Forelimb muscle (tissue), 1 donor: Measurements from ENCODE around the gene RAB11FIP4. TPM values are rescaled to one million over a fixed set of nuclear protein-coding genes. Genes with fewer than 3 reads are reported as not detected.

ENCODE experiments used
- DNase-seq: peaks from one replicate; pipeline ENCODE4 v3.0.0-alpha.2; 2013; ENCODE audit warnings: low read depth
- polyA plus RNA-seq: library from polyadenylated mRNA; unstranded; fragments of 120-200 nt; gene quantifications from one replicate; pipeline ENCODE4 v1.2.1, GENCODE V29; 2013; ENCODE audit not compliant: insufficient read length

RAB11FIP4 gene
- polyA plus RNA-seq, 1 donor = 0.46 TPM

GRCh38 chr17:31541559-31541958, 150.1 kb downstream of the RAB11FIP4 start:
- DNase-seq = no peak

GRCh38 chr17:31544186-31544585, 152.7 kb downstream of the RAB11FIP4 start:
- no peak for DNase-seq

DNA sequence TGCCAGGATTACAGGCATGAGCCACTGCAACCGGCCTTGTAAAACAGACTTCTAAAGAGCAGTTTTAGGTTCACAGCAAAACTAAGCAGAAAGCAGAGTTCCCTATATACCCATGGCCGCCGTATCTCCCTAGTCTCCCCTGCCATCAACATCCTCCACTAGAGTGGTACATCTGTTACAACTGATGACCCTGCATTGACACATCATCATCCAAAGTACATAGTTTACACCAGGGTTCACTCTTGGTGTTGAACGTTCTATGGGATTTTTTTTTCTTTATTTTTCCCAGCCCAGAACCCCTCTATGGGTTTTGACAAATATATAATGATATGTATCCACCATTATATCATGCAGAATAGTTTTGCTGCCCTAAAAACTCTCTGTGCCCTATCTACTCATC, 155.2 kb downstream of the RAB11FIP4 start:
- DNase-seq = no peak

DNA sequence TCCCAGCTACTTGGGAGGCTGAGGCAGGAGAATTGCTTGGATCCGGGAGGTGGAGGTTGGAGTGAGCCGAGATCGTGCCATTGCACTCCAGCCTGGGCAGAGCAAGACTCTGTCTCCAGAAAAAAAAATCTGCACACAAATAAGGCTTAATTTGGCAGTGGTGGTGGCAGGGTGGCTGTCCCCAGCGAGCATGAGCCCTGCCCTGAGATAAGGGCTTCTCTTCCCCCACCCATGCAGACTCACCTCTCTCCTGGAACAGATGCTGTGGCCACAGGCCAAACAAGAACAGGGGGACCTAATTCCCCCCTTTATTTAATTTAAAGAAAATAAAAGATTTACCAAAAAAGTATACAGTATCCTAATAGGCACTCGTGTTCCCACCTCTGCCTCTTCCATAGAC, 157.2 kb downstream of the RAB11FIP4 start:
- no peak for DNase-seq

GRCh38 chr17:31549121-31549524, 157.6 kb downstream of the RAB11FIP4 start:
- DNase-seq = no peak

DNA sequence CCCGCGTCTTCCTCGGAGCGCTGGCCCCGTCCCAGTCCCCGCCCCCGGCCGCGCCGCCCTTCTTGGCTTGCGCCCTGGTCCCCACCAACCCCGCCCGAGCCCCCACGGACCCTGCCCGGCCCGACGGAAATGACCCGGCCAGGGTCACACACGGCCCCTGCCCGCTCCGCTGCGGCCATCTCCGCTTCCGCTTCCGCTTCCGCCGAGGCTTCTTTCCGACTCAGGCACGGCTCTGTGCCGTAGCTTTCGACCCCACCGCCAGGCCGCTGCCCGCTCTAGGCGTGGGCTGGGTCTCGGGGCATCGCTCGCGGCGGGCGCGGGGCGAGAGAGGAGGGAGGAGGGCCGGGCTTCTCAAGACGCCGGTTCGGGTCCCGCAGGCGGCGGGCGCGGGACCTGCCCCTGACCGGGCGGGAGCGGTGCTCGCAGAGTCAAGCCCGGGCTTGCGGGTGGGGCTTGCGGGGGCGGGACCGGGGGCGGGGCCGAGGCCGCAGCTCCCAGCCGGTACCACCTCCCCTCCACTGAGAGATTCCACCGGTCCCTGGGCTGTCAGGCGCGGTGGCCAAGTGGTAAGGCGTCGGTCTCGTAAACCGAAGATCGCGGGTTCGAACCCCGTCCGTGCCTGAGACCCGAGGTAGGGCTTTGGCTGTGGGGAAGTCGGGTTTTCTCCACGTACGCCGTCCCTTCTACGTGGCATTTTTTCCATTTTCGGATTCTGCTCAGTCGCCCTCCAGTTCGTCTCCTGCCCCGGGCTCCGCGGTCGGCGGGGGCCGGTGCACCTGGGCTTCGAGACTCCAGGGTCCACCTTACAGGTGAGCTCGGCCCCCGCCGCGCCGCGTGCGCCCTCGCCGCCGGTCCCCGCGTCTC, 158.3 kb downstream of the RAB11FIP4 start:
- peak; percentile 74 for DNase-seq

DNA sequence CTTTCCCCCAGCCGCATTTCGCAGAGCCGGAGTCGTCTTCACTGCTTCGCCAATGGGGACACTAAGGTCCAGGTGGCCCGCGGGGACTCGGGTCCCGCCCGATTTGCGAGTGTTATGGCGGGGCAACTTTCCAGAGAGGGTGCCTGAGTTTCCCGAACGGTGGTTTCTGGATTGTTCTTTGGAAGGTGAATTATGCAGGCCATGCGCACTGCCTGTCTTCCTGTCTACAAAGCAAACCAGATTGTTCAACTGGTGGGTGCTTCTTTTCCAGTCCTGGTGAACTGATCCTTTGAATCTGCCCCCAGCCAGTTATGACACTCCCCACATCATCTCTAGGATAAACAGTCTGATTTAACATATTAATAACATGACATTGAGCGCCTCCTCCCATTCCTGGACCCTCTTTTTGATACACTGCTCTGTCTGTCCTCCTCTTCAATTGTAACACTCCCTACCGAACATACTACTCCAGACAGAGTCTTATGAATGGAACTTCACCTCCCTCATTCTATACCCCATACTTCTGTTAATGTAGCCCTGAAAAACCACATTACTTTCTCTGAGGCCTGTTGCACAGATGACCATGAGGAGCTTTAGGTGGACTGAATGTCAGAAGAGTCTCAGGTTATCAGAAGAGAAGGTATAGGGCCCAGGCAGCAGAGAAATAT, 159.0 kb downstream of the RAB11FIP4 start:
- DNase-seq = no peak

GRCh38 chr17:31552568-31552967, 161.1 kb downstream of the RAB11FIP4 start:
- DNase-seq = no peak

DNA sequence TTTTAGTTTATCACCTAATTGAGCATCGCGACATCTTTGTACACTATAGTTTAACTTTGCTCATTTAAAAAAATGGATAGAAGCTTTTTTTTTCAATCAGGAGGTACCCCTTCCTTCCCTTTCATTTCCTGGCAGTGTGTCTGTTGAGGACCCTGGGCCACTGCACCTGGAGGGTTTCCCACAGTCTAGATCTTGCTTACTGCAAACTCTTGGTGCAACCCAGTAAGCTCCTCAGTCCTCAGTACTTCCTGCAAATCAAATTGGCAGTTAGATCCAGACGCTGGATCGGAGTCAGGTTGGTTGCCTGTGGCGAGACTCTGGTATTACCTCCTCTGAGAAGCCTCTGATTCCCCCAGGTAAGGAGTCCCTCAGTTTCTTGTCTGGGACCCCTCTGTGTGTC, 162.0 kb downstream of the RAB11FIP4 start:
- no peak for DNase-seq

DNA sequence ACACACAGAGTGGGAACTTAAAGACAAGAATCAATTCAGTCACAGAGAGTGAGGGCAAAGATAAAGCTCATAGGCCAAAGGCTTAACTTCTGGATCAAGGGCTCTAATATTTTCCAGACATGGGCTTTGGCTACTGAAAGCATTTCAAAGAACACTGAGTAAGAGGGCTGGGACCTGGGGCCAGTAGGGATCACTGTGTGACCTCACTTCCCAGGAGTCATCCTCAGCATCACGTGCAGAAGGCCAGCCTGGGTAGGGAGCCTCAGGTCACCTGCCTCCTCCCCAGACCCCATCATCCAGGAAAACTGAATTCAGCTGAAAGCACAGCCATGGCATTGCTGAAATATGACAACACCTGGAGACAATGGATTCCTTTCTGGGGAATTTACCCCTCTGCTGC, 163.5 kb downstream of the RAB11FIP4 start:
- no peak for DNase-seq

- DNase-seq = no peak
Observed at GRCh38 chr17:31556969-31557645, 165.6 kb downstream of the RAB11FIP4 start.

DNA sequence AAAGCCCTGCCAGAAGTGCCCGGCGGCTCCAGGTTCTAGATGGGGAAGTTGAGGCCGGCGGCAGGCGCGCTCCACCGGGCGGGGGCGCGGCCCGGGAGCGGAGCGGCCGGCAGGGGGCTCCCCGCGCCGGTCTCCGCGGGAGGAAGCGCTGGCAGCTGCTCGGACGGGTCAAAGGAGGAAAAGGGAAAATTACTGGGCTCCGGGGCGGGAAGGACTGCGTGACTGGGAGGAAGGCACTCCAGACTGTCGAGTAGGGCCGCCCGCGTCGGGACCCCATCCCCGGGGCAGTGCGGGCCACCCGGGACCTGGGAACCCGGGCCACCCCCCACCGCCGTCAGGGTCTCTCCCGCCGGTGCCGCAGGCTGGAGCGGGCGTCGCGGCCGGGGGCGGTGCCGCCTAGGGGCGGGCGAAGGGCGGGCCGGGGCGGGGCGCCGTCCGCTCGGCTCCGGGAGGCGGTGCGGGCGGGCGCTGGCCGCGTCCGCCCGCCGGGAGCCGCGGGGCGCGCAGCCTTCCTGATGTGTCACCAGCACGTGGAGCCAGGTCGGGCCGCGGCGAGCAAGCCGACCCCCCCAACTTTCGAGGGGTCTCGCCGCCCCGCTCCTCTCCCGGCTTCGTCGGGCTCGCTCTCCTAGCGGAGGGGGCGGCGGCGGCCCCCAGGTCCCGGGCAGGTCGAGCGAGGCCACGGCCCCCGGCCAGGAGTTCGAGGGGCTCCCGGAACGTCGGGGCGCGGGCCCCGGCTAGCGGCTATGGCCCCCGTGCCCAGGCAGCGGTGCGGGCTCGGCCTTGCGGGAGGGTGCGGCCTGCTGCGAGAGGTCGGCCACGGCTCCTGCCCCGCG, 167.5 kb downstream of the RAB11FIP4 start:
- DNase-seq = no peak

DNA sequence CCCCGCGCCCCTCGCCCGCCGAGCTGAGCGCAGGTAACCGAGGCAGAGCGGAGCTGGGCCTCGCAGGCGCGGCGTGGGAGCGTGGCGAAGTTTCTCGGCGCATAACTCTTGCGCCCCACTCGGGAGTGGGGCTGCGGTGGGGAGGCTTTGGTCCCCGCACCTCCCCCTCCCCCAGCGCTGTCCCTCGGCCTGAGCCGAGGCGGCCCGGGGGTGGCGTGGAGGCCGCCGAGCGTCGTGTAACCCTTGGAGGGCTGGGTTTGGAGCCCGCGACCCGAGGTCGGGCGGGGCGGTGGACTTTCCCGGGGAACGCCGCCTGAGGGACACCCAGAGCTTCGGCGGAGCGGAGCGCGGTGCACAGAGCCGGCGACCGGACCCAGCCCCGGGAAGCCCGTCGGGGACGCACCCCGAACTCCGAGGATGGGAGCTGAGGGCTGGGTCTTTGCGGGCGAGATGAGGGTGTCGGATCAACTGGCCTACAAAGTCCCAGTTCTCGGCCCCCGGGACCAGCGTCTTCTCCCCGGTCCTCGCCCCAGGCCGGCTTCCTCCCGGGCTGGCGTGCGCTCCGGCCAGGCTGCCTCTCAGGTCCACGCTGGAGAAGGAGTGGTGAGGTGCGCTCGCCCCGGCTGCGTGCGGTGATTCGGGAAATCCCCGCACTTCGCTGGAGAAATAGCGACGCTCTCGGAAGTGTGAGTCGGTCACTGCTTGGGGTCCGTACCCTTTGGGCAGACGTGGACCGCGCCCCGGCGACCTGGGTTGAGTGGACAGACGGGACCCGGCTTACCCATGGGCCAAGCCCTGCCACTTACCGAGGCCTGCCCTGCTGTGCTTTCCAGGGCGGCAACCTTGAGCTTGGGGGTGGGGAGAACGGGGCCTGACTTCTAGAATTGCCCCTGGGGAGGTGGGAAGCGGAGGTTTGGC, 168.4 kb downstream of the RAB11FIP4 start:
- DNase-seq = no peak

GRCh38 chr17:31560616-31561235, 169.3 kb downstream of the RAB11FIP4 start:
- DNase-seq = no peak

DNA sequence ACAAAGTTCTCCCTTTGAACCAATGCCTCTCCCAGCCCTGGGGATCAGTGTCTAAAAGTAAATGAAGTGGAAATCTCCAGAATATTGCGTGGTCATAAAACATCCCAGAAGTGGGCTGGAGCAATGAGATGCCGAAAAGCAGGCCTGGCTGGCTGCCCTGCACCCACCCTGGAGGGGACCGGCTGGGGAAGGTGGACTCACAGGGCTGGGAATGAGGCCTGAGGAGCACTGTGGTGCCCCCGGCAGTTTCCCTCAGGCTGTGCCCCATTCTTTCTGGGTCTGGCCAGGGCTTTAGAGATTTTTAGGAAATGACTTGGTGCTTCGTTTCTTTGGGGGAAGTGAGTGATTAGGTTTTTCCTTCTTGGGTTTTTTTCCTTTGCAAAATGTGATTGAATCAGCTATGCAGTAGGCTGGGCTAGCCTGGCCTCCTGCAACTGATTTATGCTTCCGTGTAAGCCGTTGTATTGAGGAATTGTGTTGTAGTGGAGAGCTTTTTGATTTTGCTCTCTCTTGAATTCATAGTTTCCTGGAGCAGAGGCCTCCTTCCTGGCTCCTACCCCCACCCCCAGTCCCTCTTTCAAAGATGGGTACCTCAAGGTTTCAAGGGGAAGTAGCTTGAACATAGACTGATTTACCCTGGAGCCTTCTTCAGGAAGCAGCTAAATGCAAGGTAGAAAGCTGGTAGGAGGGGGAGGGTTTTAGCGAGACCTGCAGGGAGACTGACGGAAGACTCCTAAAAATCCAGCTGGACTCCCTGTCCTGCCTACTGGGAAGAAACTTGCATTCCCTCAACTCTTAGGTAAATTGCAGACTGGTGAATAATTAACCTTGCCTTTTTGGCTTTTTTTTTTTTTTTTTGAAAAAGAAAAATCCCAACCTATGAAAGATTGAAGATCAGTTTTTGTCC, 170.2 kb downstream of the RAB11FIP4 start:
- DNase-seq = no peak

GRCh38 chr17:31562376-31562840, 170.9 kb downstream of the RAB11FIP4 start:
- DNase-seq = no peak

DNA sequence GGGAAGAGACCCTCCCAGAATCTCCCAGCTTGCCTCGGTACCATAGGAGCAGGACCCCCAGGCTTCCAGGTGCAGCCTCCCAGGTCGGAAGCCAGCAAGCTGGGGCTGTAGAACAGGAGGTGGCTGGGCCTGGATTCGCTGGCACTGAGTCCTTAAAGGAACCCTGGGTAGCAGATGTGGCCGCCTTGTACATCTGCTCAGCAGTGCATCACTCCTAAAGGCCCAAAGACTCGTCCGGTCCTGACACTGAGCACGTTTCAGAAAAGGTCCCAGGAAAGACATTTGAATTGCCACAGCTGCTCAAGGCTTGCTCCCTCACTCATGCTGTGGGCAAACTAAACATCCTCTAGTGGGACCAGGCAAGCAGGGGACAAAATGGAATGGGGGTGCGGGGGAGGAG, 172.8 kb downstream of the RAB11FIP4 start:
- no peak for DNase-seq

DNA sequence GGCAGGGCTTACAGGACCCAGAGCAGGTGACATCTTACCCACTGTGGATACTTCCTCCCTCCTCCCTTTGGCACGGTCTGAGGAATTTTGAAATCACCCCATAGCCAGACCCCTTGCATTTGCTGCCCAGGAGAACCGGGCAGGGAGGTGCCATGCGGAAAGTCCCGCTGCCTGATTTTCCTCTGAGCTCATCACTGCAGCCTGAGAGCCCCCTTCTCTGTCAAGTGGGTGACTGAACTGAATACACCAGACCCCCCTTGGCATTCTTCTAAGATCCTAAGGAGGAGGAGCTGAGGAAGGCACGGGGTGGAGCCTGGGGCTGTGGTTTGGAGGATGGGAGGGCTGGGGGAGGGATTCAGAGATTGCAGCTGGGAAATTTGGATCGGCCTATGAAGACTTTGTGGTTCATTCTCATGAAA, 173.4 kb downstream of the RAB11FIP4 start:
- DNase-seq = no peak

DNA sequence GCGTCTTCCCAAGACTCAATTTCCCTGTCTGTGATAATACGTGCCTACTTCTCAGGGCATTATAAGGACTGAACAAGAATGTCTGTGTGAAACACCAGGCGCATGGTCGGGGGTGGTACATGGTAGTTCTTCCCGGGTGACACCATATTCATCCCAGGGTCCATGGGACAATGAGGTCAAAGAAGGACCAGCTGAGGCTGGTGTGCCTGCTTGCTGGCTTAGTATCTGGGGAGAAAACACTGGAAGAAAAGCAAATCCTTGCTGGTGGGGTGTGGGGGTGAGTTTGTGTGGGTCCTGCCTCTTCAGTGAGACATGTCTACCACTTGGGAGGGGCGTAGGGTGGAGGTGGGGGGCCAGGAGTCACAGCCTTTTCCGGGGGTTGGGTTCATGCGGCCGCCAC, 174.2 kb downstream of the RAB11FIP4 start:
- DNase-seq = no peak
